ENCODE results near the gene ITPKB. TPM values are rescaled to one million over a fixed set of nuclear protein-coding genes. Genes with fewer than 3 reads are reported as not detected.

ITPKB gene
- total and polyA plus RNA-seq, 2 experiments from 2014 or later: 0.31 to 5.2 TPM

GRCh38 chr1:226681652-226682493 lies 57.2 kb downstream of the ITPKB start:
- Histone ChIP-seq H3K27ac (ENCODE audit: low read depth) (no peak overlapping the region), H3F3A (replicated peaks; ENCODE audit: low read depth) (no peaks in the 10 kb centered on the region), H3K79me2 (replicated peaks; ENCODE audit: insufficient read depth) (no peaks in the 10 kb centered on the region), H4K20me1 (replicated peaks; ENCODE audit: insufficient read depth) (no peaks in the 10 kb centered on the region; the same call in 1 of the 2 replicates), H3K4me2 (no peak overlapping the region), H2AFZ (no peak overlapping the region), H3K9me2 (ENCODE audit: insufficient read depth) (no peaks in the 10 kb centered on the region), H3K4me1 (ENCODE audit: insufficient read depth) (peaks cover 15% of the 10 kb centered on the region), H3K36me3 (ENCODE audit: insufficient read depth) (no peaks in the 10 kb centered on the region), H3K27me3 (ENCODE audit: insufficient read depth) (peaks cover 40% of the 10 kb centered on the region), H3K4me3 (no peak overlapping the region)
- H3K27ac Mint-ChIP-seq: no peak overlapping the region
- no peaks in the 10 kb centered on the region for H3K36me3 Mint-ChIP-seq (ENCODE audit: low read depth)
- no peak overlapping the region for H3K4me3 Mint-ChIP-seq
- no peaks in the 10 kb centered on the region for H3K9me3 Mint-ChIP-seq
- DNase-seq (ENCODE audit: low spot score) (no peak), ATAC-seq (no peak)
- H3K4me1 Mint-ChIP-seq: peaks cover 50% of the 10 kb centered on the region
- TF ChIP-seq EZH2phosphoT487 (IDR thresholded peaks at IDR 0.05; ENCODE audit: unreplicated experiment) (no peak), ZNF331 (CRISPR knock-in tag; IDR thresholded peaks at IDR 0.05; ENCODE audit: low read depth) (no peak), ZNF114 (CRISPR knock-in tag; IDR thresholded peaks at IDR 0.05) (no peak), CTCF (conservative IDR thresholded peaks at IDR 0.05; ENCODE audit: low read depth in 2 of 2) (no peak), STAT1 (IDR thresholded peaks at IDR 0.05; ENCODE audit: unreplicated experiment) (no peak), REST (IDR thresholded peaks at IDR 0.05; ENCODE audit: unreplicated experiment) (no peak)
- peaks cover 27% of the 10 kb centered on the region for H3K27me3 Mint-ChIP-seq (ENCODE audit: insufficient read depth, low read depth, poor library complexity)

GRCh38 chr1:226680653-226681052 lies 58.4 kb downstream of the ITPKB start:
- H3K4me1 Mint-ChIP-seq: peaks cover 53% of the 10 kb centered on the region
- no peak for DNase-seq (ENCODE audit: low spot score)
- Histone ChIP-seq H3K27me3 (ENCODE audit: insufficient read depth) (peaks cover 40% of the 10 kb centered on the region), H3K4me1 (ENCODE audit: insufficient read depth) (peaks cover 15% of the 10 kb centered on the region), H3K27ac (ENCODE audit: low read depth) (no peak overlapping the region), H3K9me2 (ENCODE audit: insufficient read depth) (no peaks in the 10 kb centered on the region), H4K20me1 (replicated peaks; ENCODE audit: insufficient read depth) (no peaks in the 10 kb centered on the region; the same call in 1 of the 2 replicates), H3K4me2 (peak overlapping the region; percentile 74), H3K36me3 (ENCODE audit: insufficient read depth) (no peaks in the 10 kb centered on the region), H2AFZ (no peak overlapping the region), H3K4me3 (peak overlapping the region; percentile 40), H3F3A (replicated peaks; ENCODE audit: low read depth) (no peaks in the 10 kb centered on the region), H3K79me2 (replicated peaks; ENCODE audit: insufficient read depth) (no peaks in the 10 kb centered on the region)
- H3K27ac Mint-ChIP-seq: no peak overlapping the region
- H3K27me3 Mint-ChIP-seq (ENCODE audit: insufficient read depth, low read depth, poor library complexity): peaks cover 28% of the 10 kb centered on the region
- ATAC-seq: peak; percentile 2; the same call in 2 of the 3 replicates
- H3K9me3 Mint-ChIP-seq: no peaks in the 10 kb centered on the region
- H3K4me3 Mint-ChIP-seq: peak overlapping the region; percentile 69
- no peaks in the 10 kb centered on the region for H3K36me3 Mint-ChIP-seq (ENCODE audit: low read depth)
- TF ChIP-seq ZNF114 (CRISPR knock-in tag; IDR thresholded peaks at IDR 0.05): no peak
- no peak for TF ChIP-seq CTCF (conservative IDR thresholded peaks at IDR 0.05; ENCODE audit: low read depth in 2 of 2)
- no peak for TF ChIP-seq ETS1 (IDR thresholded peaks at IDR 0.05)
- TF ChIP-seq ZNF331 (CRISPR knock-in tag; IDR thresholded peaks at IDR 0.05; ENCODE audit: low read depth): no peak
- no peak for TF ChIP-seq NANOG (IDR thresholded peaks at IDR 0.05; ENCODE audit: borderline replicate concordance)
- no peak for TF ChIP-seq EZH2phosphoT487 (IDR thresholded peaks at IDR 0.05; ENCODE audit: unreplicated experiment)
- no peak for TF ChIP-seq STAT1 (IDR thresholded peaks at IDR 0.05; ENCODE audit: unreplicated experiment)
- no peak for TF ChIP-seq POLR2AphosphoS5 (IDR thresholded peaks at IDR 0.05; ENCODE audit: low read depth)
- no peak for TF ChIP-seq CREB1 (CRISPR knock-in tag; IDR thresholded peaks at IDR 0.05; ENCODE audit: low read depth)

All from GM23338 (cell line).